RPMI7951 (cell line): ENCODE measurements around the gene PERCC1. TPM values are rescaled to one million over a fixed set of nuclear protein-coding genes. Genes with fewer than 3 reads are reported as not detected.

Experiments used
- DNase-seq: peaks from one replicate; pipeline ENCODE4 v3.0.0-alpha.2; 2012; ENCODE audit warnings: low read depth
- total RNA-seq: library from RNA; depleted of rRNA; stranded (reverse); fragments of >200 nt; shearing (Covaris generic); gene quantifications from 2 replicates; pipeline ENCODE4 v1.2.3, GENCODE V29; 2014

Gene PERCC1
- total RNA-seq, 1 experiment from 2014 or later: not detected

- DNase-seq: no peak
These were observed 18.0 kb upstream of the PERCC1 start for GRCh38 chr16:1412847-1413246.

- peak; percentile 40 for DNase-seq
These were observed 17.0 kb upstream of the PERCC1 start for GRCh38 chr16:1413684-1414531.

DNA sequence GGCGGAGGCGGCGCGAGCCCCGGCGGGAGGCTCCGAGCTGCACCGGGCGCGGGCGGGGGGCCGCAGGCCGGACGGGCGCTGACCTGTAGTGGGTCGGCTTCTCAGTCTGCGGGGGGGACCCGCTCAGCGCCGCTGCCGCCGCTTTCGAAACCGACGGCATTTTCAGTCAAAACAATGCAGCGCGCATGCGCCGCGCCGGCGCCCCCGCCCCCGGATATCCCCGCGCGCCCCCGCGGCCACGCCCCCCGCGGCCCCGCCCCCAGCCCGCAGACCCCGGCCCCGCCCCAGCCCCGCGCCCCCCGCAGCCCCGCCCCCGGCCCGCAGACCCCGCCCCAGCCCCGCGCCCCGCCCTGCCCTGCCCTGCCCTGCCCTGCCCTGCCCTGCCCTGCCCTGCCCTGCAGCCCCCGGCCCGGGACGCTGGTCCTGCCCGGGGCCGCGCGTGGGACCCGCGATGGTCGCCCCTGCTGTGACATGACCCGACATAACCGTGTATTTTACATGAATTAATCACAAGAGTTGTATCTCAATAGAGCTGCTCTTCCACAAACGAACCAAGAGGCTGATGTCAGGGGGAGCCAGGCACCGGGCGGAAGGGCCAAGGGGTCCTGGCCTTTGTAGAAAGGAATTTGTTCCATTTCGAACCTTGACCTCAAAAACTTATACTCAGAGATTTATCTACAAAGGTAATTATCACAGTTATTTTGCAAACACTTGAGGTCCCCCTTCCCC lies 16.2 kb upstream of the PERCC1 start, which contains the start of gene UNKL:
TSS of gene UNKL (minus strand) at position 173 of the 729 bp plus-strand sequence. CDS start at position 160, 13 bp downstream.
- DNase-seq: peak; percentile 37

GRCh38 chr16:1416521-1416941 lies 14.3 kb upstream of the PERCC1 start:
- no peak for DNase-seq

DNA sequence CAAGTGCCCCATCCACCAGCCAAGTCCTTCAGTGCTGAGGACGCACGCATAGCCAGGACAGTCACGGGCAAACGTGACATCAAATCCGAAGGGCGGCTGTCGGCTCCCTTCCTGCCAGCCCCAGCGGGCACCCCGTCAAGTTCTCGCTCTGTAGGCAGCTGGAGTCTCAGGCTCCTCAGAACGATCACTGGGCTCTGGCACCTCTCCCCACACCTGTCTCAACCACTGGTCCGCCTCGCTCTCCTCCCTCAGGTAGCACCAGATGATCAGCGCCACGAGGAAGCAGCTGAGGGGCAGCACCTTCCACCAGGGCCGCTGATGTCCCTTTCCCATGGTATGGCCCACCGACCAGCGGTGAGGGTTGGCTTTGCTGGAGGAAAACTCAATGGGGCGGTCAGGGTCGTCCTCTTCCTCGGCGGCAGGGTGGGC lies 10.8 kb upstream of the PERCC1 start:
- no peak for DNase-seq

GRCh38 chr16:1422076-1422475 lies 8.8 kb upstream of the PERCC1 start:
- DNase-seq: no peak

DNA sequence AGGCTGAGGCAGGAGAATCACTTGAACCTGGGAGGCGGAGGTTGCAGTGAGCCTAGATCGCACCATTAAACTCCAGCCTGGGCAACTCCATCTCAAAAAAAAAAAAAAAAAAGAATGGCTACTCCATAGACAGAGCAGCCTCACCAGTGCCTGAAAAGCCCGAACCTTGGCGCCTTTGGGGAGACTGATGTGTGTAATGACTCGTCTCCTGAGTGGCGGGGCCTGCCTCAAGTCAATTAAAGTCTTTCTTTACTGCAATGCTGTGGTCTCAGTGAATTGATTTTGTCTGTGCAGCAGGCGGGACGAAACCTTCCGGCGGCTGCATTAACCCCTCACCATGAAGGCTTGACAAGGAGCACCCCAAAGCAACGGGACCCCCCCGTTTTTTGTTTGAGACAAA lies 6.8 kb upstream of the PERCC1 start:
- DNase-seq: peak; percentile 5

- no peak for DNase-seq
These were observed 5.1 kb upstream of the PERCC1 start for GRCh38 chr16:1425616-1426370.

- no peak for DNase-seq
These were observed 4.0 kb upstream of the PERCC1 start for GRCh38 chr16:1426734-1427471.

- DNase-seq: no peak
These were observed 3.1 kb upstream of the PERCC1 start for GRCh38 chr16:1427473-1428461.

GRCh38 chr16:1428511-1428910 lies 2.4 kb upstream of the PERCC1 start:
- DNase-seq: peak; percentile 17

DNA sequence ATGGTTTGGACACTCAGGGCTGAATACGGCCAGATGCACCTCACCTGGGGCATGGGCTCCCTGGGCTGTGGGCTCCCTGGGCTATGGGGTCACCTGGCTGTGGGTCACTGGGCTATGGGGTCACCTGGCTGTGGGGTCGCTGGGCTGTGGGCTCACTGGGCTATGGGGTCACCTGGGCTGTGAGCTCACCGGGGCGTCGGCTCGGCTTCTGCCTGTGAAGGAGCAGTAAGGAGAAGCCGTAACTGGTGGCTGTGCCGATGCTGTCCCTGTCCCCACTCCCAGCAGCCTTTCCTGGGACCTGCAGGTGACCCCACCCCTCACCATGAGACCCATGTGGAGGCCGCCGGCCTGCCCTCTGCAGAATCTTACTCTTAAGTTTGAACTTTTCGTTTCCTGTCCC lies 1.9 kb upstream of the PERCC1 start:
- no peak for DNase-seq

DNA sequence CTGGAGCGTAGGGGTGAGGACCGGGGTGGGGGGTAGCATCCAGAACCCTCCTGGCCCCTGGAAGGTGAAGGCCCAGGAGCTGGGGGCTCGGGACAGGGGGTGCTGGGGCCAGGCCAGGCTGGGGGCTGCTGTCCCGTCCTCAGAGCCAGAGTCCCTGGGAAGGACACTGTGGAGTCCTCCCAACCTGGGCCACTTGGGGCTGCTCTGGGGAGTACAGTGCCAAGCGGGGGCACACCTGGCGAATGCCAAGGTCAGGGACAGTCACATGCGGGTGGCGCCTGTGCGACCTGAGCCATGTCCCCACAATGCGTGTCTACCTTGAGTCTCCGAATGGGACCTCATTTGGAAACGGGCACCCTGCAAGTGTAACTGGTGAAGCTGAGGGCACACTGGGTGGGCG lies 1.2 kb upstream of the PERCC1 start:
- no peak for DNase-seq

DNA sequence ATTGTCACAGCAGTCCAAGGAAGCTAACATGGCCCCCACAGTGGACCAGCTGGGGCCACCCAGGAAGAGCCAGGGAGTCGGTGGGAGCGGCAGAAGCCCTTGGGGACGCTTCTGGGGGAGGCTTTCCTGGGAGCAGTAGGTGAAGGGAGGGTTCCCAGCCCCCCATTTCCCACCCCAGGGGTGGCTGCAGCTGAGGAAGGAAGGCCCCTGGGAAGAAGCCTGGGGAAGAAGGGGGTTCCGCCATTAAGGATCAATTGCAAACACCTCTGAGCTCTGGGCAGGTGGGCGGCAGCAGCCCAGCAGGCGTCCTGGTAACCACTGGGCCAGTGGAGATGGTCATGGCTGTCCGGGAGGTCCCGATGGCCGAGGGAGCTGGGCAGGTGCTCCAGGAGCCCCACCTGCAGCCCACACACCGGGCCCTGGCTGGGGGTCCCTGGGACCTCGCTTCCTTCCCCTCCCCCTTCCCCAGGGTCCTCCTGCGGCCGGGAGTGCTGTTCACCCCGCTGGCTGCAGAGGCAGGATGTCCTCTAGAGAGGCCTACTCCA lies 592 bp upstream of the PERCC1 start:
- DNase-seq: no peak

DNA sequence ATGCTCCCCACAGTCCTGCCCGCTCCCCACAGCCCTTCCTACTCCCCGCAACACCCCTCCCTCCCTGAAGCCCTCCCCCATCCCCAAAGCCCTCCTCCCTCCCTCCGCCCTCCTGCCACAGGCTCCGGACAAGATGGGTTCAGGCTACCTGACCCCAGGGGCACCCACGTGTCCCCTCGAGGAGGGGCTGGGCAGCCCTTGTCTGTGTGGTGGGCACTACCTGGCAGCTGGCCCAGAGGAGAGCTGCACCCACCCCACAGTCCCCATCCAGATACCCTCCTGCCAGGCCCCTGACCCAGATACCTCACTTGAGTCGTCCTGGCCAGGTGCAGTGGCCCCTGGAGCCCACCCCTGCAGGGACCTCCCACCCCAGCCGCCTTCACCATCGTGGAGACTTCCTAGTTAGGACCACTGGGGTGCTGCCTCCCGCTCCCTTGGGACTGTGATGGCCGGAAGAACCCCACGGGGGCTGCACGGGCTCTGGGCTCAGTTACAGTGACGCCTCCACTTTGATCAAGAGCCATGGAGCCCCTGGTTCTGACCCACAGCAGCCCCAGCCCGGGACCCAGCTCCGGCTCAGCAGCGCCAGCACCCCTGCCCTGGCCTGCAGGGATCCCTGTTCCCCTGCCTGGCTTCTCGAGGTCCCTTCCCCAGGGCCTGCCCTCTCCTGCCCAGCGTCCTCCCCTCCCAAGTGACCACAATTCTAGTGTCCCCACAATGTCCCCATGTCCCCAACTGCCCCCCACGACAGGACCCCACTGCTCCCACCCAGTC lies 806 bp downstream of the PERCC1 start:
- no peak for DNase-seq

- no peak for DNase-seq
These were observed 1.7 kb downstream of the PERCC1 start for GRCh38 chr16:1432388-1433262.

- DNase-seq: no peak
These were observed 2.3 kb downstream of the PERCC1 start for GRCh38 chr16:1433263-1433560.

- DNase-seq: no peak
These were observed 2.9 kb downstream of the PERCC1 start for GRCh38 chr16:1433756-1434155.
